GM19372 (cell line): Measurements from ENCODE around the gene KLHL3.

Source experiments
- ATAC-seq: cut with Tn5 transposase; IDR thresholded peaks from one replicate; pipeline ENCODE4 v1.9.1; 2021; ENCODE audit warnings: mild to moderate bottlenecking, low read depth, moderate library complexity; ENCODE audit not compliant: unreplicated experiment

The KLHL3 gene

DNA sequence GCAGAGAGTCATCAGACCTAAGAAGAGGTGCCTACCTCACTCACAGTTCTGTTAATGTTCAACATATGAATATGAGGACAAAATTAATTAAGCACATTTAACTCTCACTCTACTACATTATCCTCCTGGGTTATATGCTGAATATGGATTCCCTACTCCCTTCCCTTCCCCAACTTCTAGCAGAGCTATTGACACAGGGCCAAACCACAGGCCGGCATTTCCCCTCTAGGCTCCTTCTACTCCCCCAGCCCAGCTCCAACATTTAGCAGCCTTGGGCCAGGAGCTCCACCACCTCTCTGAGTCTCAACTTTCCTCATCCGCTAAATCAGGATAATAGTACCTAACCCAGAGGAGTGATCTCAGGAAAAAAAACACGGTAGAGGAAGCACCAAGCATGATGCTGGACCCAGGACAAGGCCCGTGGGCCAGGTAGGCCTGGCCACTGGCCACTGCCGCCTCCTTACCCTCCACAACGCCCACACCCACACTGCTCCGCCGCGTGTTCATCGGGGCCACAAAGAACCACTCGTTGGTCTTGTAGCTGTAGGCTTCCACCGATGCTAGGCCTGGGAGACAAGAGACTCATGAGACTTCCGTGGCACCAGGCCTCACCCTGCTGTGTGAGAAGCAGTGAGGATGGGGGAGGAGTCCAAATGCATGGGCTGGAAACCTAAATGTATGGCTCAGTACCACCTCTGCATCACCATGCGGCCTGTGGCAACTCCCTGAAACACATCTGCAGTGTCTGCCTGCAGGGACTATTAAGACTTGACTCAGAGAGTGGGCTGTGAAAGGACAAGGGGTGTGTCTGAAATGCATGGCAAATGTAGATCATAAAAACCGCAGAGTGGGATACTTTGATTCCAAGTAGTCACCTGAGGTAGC, 98.8 kb downstream of the KLHL3 start:
- no peak for ATAC-seq

DNA sequence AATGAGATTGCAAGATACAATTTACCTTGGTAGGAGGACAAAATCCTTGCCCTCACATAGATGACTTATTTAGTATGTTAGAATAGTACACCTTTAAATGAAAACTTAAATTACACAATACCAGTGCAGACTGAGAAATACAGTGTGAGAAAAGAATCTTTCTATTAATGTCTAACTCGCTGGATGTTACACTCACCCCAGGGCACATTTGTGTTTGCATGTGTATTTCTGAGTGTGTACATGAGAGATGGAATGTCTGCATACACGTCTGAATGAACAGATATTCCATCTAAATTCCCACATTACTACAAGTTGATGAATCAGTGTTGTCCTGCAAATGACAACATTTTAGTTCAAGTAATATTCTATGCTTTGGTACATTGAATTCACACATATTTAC, 99.8 kb downstream of the KLHL3 start:
- ATAC-seq: no peak

DNA sequence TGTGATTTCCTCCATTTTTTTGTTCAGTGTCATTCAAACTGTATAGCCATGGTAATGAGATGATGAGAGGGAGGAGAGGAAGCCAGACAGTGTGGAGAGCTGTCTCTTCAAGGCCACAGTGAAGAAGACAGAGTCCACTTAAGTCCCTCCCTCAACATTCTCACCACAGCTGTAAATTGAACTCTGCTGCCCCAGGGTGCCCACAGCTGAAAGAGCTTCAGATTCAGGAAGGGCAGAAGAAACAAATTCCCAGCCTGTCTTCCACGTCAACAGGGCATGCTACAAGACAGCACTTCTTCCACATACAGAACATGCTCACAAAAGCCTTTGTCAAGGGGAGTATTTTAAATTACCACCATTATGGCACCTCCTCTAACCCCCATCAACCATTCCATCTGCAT, 100.4 kb downstream of the KLHL3 start:
- ATAC-seq: no peak

DNA sequence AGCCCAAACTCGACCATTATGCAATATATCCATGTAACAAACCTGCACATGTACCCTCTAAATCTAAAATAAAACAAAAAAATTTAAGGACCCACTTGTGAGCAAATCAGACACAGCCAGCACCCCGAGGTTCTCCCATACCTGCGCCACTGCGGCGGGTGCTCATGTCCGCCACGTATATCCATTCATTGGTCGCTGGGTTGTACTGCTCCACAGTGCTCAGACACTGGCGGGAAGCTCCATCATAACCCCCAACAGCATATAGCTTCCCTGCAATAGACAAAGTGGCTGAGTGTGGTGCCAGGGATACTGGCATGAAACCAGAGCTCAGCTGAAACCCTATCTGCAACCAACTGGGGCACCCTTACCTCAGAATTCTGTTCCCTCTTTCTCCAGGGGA, 102.0 kb downstream of the KLHL3 start:
- ATAC-seq: no peak

DNA sequence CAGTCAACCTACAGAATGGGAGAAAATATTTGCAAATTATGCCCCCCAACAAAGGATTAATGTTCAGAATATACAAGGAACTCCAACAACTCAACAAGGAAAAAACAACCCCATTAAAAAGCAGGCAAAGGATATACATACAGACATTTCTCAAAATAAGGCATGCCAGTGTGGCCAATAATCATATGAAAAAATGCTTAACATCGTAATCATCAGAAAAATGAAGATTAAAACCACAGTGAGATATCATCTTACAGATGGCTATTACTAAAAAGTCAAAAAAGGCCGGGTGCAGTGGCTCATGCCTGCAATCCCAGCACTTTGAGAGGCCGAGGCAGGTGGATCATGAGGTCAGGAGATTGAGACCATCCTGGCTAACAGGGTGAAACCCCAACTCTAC, 103.2 kb downstream of the KLHL3 start:
- ATAC-seq: no peak

DNA sequence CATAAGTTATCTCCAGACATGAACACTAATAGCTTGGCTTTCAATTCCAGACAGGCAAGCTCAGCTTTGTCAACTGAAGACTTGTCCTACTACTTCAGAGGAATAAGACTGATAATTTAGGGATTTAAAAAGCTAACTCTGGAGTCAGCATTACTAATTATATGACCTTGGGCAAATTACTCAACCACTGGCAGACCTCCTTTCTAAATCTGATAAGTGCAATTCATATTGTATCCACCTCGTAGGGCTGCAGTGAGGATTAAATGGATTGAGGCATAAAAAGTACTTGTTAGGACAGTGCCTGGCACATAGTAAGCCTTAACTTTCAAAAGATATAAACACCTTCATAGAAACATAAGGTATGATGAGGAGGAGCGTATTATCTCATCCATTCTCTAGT, 104.4 kb downstream of the KLHL3 start:
- no peak for ATAC-seq

DNA sequence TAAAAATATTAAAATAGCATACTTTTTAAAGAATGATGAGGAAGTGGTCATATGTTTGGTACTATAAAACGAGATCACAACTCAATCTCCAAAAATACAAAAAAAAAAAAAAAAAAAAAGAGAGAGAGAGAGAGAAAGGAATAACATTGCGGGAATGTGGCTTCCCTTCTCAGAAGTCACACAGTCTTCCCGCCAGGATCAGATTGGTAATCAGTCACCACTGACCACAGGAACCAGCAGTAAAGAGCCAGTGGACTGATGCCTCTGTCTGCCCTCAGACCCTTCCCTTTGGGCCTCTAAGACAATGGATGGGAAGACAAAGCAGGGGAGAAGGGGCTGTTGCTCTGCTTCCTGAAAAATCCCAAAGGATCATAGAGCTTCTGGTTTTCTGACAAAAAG, 104.9 kb downstream of the KLHL3 start:
- no peak for ATAC-seq

DNA sequence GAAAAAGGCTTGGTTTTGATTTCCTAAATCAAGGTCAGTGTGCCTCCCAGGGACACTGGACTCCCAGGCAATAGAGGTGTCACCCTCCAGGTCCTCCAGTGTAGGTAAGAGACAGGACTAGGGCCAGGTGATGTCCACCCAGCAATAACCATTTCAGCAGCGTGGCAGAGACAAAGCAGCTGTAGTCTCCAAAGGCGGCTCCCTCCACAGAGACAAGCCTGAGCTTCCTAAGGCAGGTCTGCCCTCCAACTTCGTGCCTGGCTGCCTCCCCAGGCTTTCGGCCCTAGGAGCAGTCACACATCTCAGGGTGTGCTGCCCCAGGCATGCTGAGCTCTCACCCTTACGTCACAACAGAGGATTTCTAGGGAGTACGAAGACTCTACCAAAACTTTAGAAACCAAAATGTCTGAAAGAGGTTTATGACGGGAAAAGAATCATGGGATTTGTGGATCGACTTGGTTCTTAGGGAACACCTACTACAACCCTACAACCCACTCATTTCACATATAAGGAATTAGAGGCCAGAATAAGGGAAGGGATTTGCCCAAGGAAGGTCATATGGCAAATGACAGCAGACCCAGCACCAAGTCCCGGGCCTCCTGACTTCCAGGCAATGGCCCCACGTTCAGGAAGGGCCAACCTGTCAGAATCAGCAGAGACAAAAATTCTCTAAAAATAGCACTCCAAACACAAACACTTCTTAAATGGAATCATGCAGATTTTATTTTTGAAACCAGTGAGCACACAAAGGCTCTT, 105.5 kb downstream of the KLHL3 start:
- no peak for ATAC-seq

DNA sequence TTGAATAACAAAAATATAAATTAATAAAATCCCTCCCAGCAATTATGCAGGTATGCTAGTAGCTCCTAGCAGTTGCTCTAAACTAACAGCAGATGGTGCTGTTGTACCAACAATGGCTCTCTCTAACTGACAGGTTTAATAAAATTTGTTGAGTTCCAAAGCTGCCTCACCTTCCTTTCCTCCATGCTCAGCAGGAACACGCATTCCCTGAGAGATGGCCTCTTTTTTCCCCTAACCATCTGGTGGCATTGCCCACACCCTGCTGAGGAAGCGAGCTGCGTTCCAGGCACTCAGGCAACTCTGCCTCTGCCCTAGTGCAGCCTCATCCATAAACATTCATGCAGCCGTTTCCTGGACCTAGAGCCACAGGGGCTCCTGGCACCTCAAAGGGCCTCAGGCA, 106.2 kb downstream of the KLHL3 start:
- no peak for ATAC-seq

DNA sequence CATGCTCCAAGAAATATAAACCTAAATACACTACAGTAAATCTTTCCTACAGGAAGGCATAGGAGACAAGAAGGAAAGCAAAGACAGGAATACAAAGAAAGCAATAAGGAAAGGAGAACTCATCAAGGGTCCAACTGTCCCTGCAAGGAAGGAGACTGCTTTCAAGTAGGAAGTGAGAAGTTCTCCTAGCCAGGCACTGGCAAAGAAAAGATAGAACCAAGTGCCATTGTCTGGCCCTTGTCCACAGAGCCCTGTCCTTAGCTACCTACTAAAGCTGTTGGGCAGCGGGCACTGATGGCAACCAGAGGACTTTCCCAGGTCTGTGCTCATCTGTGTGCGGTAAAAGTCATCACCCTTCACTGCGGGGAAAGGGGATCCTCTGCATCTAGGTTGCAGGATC, 108.2 kb downstream of the KLHL3 start:
- no peak for ATAC-seq

DNA sequence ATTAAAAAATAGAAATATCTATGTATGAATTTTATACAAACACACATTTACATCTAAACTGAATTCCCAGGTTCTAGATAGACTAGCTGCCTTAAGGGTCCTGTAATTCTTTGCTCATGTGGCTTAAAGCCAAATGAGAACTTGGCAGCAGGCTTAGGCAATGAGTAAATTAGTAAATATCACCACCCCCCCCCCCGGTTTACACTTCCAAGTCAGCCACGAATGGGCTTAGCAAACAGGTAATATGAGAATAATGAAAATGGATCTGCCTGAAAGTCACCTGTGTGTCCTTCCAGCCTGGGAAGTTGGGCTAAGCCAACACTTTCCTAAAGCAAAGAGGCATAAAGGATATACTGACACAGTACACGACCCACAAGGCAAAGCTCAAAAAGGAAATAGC, 108.6 kb downstream of the KLHL3 start:
- no peak for ATAC-seq

DNA sequence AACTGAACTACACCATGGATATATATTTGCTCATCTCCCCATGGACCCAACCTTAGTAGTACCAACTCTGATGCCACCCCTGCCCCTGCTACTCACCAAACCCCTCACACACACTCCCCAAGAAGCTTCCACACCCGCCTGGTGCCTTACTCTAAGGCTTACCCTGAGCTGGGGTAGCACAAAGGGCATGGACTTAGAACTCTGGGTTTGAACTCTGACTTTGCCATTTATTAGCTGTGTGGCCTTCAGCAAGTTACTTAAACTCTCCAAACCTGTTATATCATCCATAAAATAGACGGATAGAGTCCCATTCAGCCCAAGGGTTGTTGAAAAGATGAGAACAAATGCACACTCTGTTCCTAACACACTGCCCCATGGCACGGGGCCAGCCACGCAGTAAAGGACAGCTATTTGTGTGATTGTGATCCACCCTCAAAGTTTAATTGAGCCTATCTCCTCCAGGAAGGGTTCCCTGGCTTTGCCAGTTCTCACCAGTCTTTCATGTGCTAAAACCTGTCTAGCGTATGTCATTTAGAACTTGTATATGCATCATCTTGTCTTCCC, 111.0 kb downstream of the KLHL3 start:
- ATAC-seq: no peak

DNA sequence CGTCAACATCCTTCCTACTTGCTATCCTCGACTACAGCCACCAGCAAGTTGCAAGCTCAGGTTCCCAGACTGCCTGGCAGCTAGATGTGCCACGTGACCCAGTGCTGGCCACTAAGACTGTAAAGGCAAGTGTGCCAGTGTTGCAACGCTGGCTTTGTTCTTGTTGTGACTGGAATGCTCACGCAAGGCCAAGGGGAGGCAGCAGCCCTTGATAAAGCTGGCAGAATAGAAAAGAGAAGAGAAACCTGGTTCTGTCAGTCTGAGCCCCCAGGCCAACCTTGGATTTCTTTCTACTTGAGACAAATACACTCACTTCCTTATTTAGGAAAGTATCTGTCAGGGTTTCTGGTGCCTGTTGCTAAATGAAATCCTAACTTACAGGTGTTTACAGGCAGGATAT, 113.0 kb downstream of the KLHL3 start:
- ATAC-seq: no peak

DNA sequence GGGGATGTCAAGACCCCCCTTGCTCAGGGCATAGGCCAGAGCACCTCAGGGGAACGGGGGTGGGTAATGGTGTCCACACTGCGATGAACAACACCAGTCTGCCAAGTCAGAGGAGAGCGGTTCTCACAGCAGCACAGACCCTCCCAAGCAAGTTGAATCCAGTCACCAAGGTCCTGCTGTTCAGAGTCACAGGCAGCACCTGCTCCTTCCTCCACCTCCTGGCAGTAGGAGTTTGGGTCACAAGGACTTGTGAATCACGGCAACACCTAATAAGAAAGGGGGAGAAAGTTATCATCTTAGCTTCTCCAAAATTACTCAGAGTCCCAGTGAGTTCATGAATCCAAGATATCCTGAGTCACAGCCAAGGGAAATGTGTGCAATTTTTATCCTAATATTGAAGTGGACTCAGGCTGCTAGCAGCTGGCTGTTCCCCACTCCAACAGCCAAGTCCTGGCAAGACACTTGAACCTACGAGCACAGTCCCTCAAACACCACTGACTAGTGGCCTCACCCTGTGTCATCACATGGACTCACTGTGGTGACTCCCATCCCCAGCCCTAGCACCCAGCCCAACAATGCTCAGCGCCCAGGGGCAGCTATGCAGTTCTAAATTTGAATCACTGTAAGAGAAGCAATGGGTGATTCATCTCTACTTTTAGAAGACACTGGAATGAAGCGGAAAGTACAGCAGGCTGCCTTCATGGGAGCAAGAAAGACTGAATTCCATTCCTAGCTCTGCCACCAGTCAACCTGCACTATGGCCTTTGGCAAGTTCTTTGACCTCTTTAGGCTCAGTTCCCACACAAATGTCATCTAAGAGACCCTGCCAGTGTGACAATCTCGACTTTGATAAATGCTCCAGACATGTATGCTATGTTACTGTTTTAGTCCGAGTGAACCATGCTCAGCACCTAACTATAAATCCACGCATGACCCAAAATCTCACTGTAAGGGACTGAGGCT, 113.7 kb downstream of the KLHL3 start:
- ATAC-seq: no peak

DNA sequence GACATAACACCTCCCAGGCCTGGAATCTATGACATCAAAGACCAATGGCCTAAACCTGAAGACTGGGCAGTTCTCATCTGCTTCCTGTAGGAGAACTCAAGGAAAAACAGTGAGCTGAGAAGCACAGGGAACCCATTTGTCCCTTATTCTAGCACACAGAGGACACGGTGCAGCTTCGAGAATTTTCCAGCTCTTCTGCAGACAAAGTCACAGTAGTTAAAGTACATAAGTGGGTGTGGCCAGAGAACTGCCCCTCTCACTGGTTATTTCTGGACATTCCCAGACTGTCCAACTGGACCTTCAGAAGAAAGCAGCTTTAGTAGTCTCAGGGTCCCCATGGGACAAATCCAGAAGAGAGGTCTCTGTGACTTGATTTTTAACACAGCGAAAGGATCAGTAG, 114.6 kb downstream of the KLHL3 start:
- ATAC-seq: no peak

DNA sequence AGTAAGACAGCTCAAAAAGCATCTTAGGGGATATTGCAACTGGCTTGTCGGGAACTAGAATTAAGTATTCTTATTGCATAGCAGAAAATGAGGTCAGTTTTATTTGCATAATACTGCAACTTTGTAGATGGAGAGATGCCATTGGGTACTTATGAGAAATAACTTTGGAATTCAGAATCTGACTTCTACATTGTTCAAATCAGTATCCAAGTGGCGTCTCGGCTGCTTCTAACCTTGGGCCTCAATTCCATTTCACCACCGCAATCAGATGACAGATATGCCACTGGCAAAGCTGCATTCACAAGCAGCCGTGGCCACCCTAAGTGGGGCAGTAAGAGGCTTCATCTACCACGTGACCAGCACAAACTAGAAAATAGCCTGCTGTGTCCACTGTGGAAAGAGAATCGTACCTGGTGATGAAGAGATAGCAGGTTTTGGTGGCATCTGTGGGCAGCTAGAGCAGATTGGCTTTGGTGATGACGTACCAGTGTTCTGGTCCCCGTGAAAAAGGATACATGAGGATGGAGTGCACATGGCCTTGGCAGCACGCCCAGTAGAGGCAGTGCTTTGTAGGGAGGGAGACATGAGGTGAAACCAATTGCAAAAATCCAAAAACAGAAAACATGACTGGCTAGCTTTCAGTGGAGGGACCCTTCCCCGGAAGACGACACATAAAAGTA, 116.6 kb downstream of the KLHL3 start:
- ATAC-seq: no peak

DNA sequence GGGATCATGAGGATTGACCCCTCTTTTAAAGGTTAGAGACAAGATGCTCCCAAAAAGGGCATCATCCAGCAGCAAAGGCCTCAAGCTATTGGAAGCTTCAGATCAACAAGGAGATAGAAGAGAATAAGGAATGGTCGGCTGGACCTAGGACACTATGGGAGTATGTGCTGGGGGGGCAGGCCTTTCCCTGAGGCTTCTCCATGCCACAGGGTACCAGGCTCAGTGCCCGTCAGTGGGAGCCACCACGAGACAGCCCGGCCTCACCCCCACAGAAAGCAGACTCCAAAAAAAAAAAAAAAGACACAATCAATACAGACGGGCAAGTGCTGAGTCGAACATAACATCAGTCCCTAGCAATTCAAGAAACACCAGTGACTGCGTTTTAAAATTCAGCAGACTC, 117.4 kb downstream of the KLHL3 start:
- no peak for ATAC-seq

DNA sequence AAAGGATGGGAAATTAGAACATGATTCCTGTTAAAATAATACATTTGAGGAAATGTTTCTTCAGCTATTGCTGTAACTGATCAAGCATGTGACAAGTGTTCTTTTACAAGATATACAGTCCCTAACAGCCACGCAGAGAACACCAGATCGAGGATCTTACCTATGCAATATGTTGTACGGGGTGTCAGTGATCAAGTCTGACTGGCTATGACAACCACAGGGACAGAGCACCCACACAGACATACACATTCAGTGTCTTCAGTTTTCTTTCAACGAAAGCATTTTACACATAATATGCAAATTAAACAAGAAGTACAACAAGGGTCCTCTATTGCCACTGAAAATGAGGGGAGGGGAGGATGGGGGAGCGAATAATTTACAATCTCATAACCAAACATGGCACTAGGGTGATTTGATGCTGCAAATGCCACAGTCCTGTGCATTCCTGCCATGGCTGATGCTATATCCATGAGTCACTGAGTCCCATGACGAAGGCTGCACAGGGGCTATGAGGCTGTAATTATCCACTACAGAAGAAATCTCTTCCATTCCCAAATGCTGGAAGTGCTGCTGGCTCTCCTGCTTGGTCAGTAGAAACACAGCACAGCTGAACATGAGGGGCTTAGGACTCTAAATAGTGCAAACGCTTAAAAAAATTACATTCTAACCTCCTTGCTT, 118.2 kb downstream of the KLHL3 start:
- ATAC-seq: no peak

DNA sequence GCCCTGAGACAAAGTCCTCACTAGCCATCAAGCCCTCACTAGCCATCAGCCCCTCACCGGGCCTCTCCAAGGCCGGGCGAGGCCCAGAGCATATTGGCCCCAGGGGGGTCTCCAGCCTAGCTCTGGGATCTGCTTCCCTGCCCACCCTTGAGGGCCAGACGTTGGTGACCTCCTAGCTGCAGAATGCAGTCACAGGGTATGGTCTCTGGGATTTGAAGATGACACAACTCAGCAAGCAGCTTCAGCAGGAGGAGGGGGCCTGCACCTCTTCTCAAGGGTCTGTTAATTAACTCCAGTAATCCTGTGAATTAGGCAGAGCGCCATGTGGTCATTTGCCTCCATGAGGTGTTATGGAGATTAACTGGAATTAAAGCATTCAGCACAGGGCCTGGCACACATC, 119.8 kb downstream of the KLHL3 start:
- no peak for ATAC-seq
